ENCODE results near the gene HOXA9.

Gene HOXA9

GRCh38 chr7:27124902-27125689 is 40.2 kb downstream of the HOXA9 start:
- DNase-seq, result no peak

GRCh38 chr7:27124096-27124901 is 41.0 kb downstream of the HOXA9 start:
- no peak for DNase-seq

GRCh38 chr7:27123477-27124053 is 41.8 kb downstream of the HOXA9 start:
- no peak for DNase-seq

- DNase-seq, result no peak
These were observed 42.3 kb downstream of the HOXA9 start for GRCh38 chr7:27123007-27123476.

GRCh38 chr7:27122077-27122910 is 43.0 kb downstream of the HOXA9 start:
- no peak for DNase-seq

- no peak for DNase-seq
These were observed 43.7 kb downstream of the HOXA9 start for GRCh38 chr7:27121684-27122076.

- no peak for DNase-seq
These were observed 45.9 kb downstream of the HOXA9 start for GRCh38 chr7:27119412-27119911.

- DNase-seq, result no peak
These were observed 46.8 kb downstream of the HOXA9 start for GRCh38 chr7:27118580-27118979.

- DNase-seq, result no peak
These were observed 47.3 kb downstream of the HOXA9 start for GRCh38 chr7:27117887-27118491.

- no peak for DNase-seq
These were observed 48.1 kb downstream of the HOXA9 start for GRCh38 chr7:27116962-27117886.

GRCh38 chr7:27116031-27116961 is 49.0 kb downstream of the HOXA9 start:
- DNase-seq, result no peak

GRCh38 chr7:27115221-27116026 is 49.9 kb downstream of the HOXA9 start:
- DNase-seq, result no peak

GRCh38 chr7:27114881-27115220 is 50.5 kb downstream of the HOXA9 start:
- no peak for DNase-seq

- DNase-seq, result no peak
These were observed 51.2 kb downstream of the HOXA9 start for GRCh38 chr7:27113991-27114769.

GRCh38 chr7:27112955-27113949 is 52.1 kb downstream of the HOXA9 start:
- DNase-seq, result no peak
